Astrocyte (in vitro differentiated cells and primary cell): ENCODE results near the gene CDH23. TPM values are rescaled to one million over a fixed set of nuclear protein-coding genes. Genes with fewer than 3 reads are reported as not detected.
A peak's percentile ranks its signal among the peaks of the same experiment; 100 is the strongest.

Experiments
- DNase-seq: peaks from one replicate; pipeline ENCODE4 v3.0.0-alpha.2; 2010; ENCODE audit warnings: low read depth
- FAIRE-seq: peaks from 2 replicates; lab custom pipeline; 2011; peaks lifted over from hg19 to GRCh38; lab: Jason Lieb, UNC
- H2AFZ ChIP-seq: 2 replicates; pipeline ENCODE4 v1.6.0; 2012; ENCODE audit warnings: low read depth, low read length, inconsistent platforms
- H3K27ac ChIP-seq: 2 replicates; pipeline ENCODE4 v1.5.1; 2011; ENCODE audit warnings: low read depth, low read length, inconsistent platforms
- H3K27me3 ChIP-seq: 2 replicates; pipeline ENCODE4 v1.6.0; 2011; ENCODE audit warnings: low read length, inconsistent platforms; ENCODE audit not compliant: insufficient read depth
- H3K36me3 ChIP-seq: 2 replicates; pipeline ENCODE4 v1.5.1; 2011; ENCODE audit warnings: low read length, inconsistent platforms; ENCODE audit not compliant: insufficient read depth
- H3K4me1 ChIP-seq: 2 replicates; pipeline ENCODE4 v1.5.1; 2011; ENCODE audit warnings: low read length, inconsistent platforms; ENCODE audit not compliant: insufficient read depth
- H3K4me2 ChIP-seq: 2 replicates; pipeline ENCODE4 v1.6.0; 2012; ENCODE audit warnings: low read length, inconsistent platforms
- H3K4me3 ChIP-seq: 2 replicates; pipeline ENCODE4 v1.5.1; 2011; ENCODE audit warnings: low read depth, mild to moderate bottlenecking, low read length, inconsistent platforms; ENCODE audit not compliant: insufficient read depth
- H3K79me2 ChIP-seq: 2 replicates; pipeline ENCODE4 v1.6.0; 2012; ENCODE audit warnings: mild to moderate bottlenecking, low read length, inconsistent platforms; ENCODE audit not compliant: insufficient read depth
- H3K9ac ChIP-seq: 2 replicates; pipeline ENCODE4 v1.6.0; 2012; ENCODE audit warnings: mild to moderate bottlenecking, low read length, inconsistent platforms
- H3K9me3 ChIP-seq: 2 replicates; pipeline ENCODE4 v1.5.1; 2012; ENCODE audit warnings: low read depth, mild to moderate bottlenecking, low read length, inconsistent platforms; ENCODE audit not compliant: insufficient read depth
- H4K20me1 ChIP-seq: 2 replicates; pipeline ENCODE4 v1.6.0; 2012; ENCODE audit warnings: low read length, inconsistent platforms; ENCODE audit not compliant: insufficient read depth
- H3K27ac Mint-ChIP-seq: one replicate; pipeline ENCODE4 v1.8.0; 2021; ENCODE audit warnings: mild to moderate bottlenecking, mixed read lengths; ENCODE audit not compliant: unreplicated experiment
- H3K27me3 Mint-ChIP-seq: one replicate; pipeline ENCODE4 v1.8.0; 2021; ENCODE audit warnings: low read depth, mixed read lengths; ENCODE audit not compliant: unreplicated experiment
- H3K36me3 Mint-ChIP-seq: one replicate; pipeline ENCODE4 v1.8.0; 2021; ENCODE audit warnings: low read depth, mixed read lengths; ENCODE audit not compliant: unreplicated experiment
- H3K4me1 Mint-ChIP-seq: one replicate; pipeline ENCODE4 v1.8.0; 2021; ENCODE audit warnings: low read depth, mixed read lengths; ENCODE audit not compliant: unreplicated experiment
- H3K4me3 Mint-ChIP-seq: one replicate; pipeline ENCODE4 v1.8.0; 2021; ENCODE audit warnings: mild to moderate bottlenecking, moderate library complexity, mixed read lengths; ENCODE audit not compliant: unreplicated experiment
- H3K9me3 Mint-ChIP-seq: one replicate; pipeline ENCODE4 v1.8.0; 2021; ENCODE audit warnings: mild to moderate bottlenecking, mixed read lengths; ENCODE audit not compliant: unreplicated experiment
- EZH2 ChIP-seq: IDR thresholded peaks from 2 replicates; pipeline ENCODE4 v1.6.1; 2012; ENCODE audit warnings: mild to moderate bottlenecking, low read length, inconsistent platforms; ENCODE audit not compliant: insufficient read depth
- total RNA-seq: library from RNA; stranded (reverse); gene quantifications from 2 replicates; pipeline ENCODE4 v1.2.1, GENCODE V29; 2021
- TF ChIP-seq, protein P1 (sequence below): IDR thresholded peaks from 2 replicates; pipeline ENCODE4 v1.5.1; 2011; ENCODE audit warnings: low read depth, mild to moderate bottlenecking, inconsistent platforms, low read length, moderate library complexity; ENCODE audit not compliant: insufficient read depth

CDH23 gene
- total RNA-seq, 1 donor from 2014 or later, result not detected

DNA sequence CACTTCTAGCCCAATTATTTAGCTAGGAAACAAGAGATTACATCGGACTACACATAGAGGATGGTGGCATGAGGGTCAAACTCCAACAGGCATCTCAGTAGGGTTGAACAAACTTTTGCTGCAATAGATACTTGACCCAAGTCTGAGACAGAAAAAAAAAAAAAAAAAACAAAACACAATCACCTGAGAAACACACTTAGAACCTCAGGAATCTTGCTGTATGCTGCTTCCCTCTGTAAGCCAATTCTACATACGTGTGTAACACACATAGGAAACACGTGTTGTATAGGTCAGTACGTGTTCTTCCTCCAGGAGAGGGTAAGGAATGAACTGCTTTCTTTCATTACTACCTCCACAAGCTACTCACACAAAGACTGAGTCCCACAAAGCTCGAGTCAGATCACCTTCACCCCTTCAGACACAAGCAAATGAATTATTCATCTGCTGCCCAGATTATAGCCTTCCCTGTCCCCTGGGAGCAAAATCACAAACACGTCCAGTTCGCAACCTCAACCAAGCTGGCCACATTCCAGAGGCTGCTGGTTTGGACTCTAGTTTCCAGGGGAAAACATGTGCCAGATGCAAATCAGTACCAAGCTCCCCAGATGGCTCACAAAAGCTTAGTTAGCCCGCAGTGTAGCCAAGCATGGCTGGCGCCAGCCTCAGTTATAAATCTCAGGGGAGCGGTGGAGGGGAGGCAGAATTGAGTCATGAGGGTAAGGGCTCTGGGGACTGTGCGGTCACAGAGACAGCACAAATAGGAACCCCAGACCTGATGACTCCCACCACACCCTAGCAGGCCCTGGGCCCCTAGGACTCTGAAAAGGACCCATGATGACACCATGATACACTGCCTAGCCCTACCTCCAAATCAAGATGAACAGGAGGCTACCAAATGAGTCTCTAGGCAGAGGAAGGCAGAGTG, 439.2 kb downstream of the CDH23 start:
- FAIRE-seq (peak; percentile 23), DNase-seq (peak; percentile 92)
- no peaks in the 10 kb centered on the region for H3K27me3 Mint-ChIP-seq
- H3K9me3 Mint-ChIP-seq, result no peaks in the 10 kb centered on the region
- Histone ChIP-seq H4K20me1 (peaks cover 97% of the 10 kb centered on the region), H3K36me3 (peaks cover 12% of the 10 kb centered on the region), H3K4me2 (peak overlapping the region; percentile 62), H2AFZ (no peak overlapping the region), H3K27me3 (no peaks in the 10 kb centered on the region), H3K27ac (peak overlapping the region; percentile 65), H3K9ac (peak overlapping the region; percentile 47), H3K79me2 (peaks cover 89% of the 10 kb centered on the region), H3K4me3 (no peak overlapping the region), H3K4me1 (peaks cover 65% of the 10 kb centered on the region), H3K9me3 (no peaks in the 10 kb centered on the region)
- H3K36me3 Mint-ChIP-seq, result peaks cover 4% of the 10 kb centered on the region
- peaks cover 57% of the 10 kb centered on the region for H3K4me1 Mint-ChIP-seq
- H3K4me3 Mint-ChIP-seq, result no peak overlapping the region
- TF ChIP-seq EZH2, result no peak
- TF ChIP-seq, protein P1, sequence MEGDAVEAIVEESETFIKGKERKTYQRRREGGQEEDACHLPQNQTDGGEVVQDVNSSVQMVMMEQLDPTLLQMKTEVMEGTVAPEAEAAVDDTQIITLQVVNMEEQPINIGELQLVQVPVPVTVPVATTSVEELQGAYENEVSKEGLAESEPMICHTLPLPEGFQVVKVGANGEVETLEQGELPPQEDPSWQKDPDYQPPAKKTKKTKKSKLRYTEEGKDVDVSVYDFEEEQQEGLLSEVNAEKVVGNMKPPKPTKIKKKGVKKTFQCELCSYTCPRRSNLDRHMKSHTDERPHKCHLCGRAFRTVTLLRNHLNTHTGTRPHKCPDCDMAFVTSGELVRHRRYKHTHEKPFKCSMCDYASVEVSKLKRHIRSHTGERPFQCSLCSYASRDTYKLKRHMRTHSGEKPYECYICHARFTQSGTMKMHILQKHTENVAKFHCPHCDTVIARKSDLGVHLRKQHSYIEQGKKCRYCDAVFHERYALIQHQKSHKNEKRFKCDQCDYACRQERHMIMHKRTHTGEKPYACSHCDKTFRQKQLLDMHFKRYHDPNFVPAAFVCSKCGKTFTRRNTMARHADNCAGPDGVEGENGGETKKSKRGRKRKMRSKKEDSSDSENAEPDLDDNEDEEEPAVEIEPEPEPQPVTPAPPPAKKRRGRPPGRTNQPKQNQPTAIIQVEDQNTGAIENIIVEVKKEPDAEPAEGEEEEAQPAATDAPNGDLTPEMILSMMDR, result no peak
- H3K27ac Mint-ChIP-seq, result no peak overlapping the region

DNA sequence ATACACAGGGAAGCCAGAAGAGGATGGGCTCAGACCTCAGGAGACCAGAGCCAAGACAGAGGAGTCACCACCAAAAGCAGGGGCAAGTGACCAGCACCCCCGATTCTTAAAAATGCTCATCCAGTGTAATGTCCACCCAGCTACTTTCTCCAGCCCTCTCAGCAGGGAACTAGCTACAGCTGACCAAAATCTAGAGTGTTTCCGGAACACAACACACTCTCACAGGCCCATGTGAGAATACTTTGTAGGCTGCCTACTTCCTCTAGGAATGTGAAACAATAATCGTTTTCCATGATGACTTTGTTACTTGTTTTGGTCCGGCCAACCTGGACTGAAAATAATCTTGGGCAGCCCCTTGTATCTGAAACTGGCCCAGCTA, 439.9 kb downstream of the CDH23 start:
- H3K4me1 Mint-ChIP-seq, result peaks cover 58% of the 10 kb centered on the region
- Histone ChIP-seq H3K4me3 (no peak overlapping the region), H3K27me3 (no peaks in the 10 kb centered on the region)

More for the DNA sequence above, 439.9 kb downstream of the CDH23 start:
- Histone ChIP-seq H3K4me1 (peaks cover 67% of the 10 kb centered on the region), H3K4me2 (peak overlapping the region; percentile 62), H3K27ac (peak overlapping the region; percentile 65), H2AFZ (no peak overlapping the region), H4K20me1 (peaks cover 97% of the 10 kb centered on the region), H3K9ac (peak overlapping the region; percentile 47), H3K9me3 (no peaks in the 10 kb centered on the region), H3K79me2 (peaks cover 94% of the 10 kb centered on the region), H3K36me3 (peaks cover 5% of the 10 kb centered on the region)
- Mint-ChIP-seq H3K27me3 (no peaks in the 10 kb centered on the region), H3K36me3 (peaks cover 4% of the 10 kb centered on the region), H3K4me3 (no peak overlapping the region), H3K27ac (peak overlapping the region; percentile 83), H3K9me3 (no peaks in the 10 kb centered on the region)
- FAIRE-seq (no peak), DNase-seq (peak; percentile 44)
- TF ChIP-seq EZH2, result no peak
- TF ChIP-seq, protein P1, result no peak
